MM.1S (cell line): Measurements from ENCODE around the gene ARHGAP44.

ENCODE experiments used
- DNase-seq: peaks from one replicate; pipeline ENCODE4 v3.0.0-alpha.2; 2015
- H2AFZ ChIP-seq: fragments of 300-600 bp; sonication (generic); 2 replicates; pipeline ENCODE4 v1.6.0; 2016; ENCODE audit warnings: antibody characterized with exemption, low read length
- H3F3A ChIP-seq: fragments of 300-600 bp; sonication (generic); 2 replicates; pipeline ENCODE4 v1.6.1; 2016; ENCODE audit warnings: mild to moderate bottlenecking, antibody characterized with exemption, low read length, moderate library complexity, mixed read lengths; ENCODE audit not compliant: insufficient read depth
- H3K27ac ChIP-seq: fragments of 300-600 bp; sonication (generic); 2 replicates; pipeline ENCODE4 v1.5.1; 2016; ENCODE audit warnings: mild to moderate bottlenecking, low read length
- H3K27me3 ChIP-seq: fragments of 300-600 bp; sonication (generic); replicated peaks from 2 replicates; pipeline ENCODE4 v1.6.0; 2016; ENCODE audit warnings: low read length; ENCODE audit not compliant: insufficient read depth
- H3K36me3 ChIP-seq: fragments of 300-600 bp; sonication (generic); replicated peaks from 2 replicates; pipeline ENCODE4 v1.6.1; 2016; ENCODE audit warnings: mild to moderate bottlenecking, low read length, mixed read lengths; ENCODE audit not compliant: insufficient read depth
- H3K4me1 ChIP-seq: fragments of 300-600 bp; sonication (generic); 2 replicates; pipeline ENCODE4 v1.6.1; 2016; ENCODE audit warnings: low read length, mixed read lengths
- H3K4me2 ChIP-seq: fragments of 300-600 bp; sonication (generic); 2 replicates; pipeline ENCODE4 v1.6.0; 2016; ENCODE audit warnings: low read depth, low read length
- H3K4me3 ChIP-seq: fragments of 300-600 bp; sonication (generic); 2 replicates; pipeline ENCODE4 v1.5.1; 2016; ENCODE audit warnings: low read length, mixed read lengths
- H3K79me2 ChIP-seq: fragments of 300-600 bp; sonication (generic); 2 replicates; pipeline ENCODE4 v1.6.1; 2016; ENCODE audit warnings: mixed run types, low read length, mixed read lengths
- H3K9ac ChIP-seq: fragments of 300-600 bp; sonication (generic); 2 replicates; pipeline ENCODE4 v1.6.1; 2016; ENCODE audit warnings: low read length, mixed read lengths
- H3K9me2 ChIP-seq: fragments of 300-600 bp; sonication (generic); replicated peaks from 2 replicates; pipeline ENCODE4 v1.6.1; 2016; ENCODE audit warnings: mild to moderate bottlenecking, low read length, mixed read lengths; ENCODE audit not compliant: insufficient read depth
- H3K9me3 ChIP-seq: fragments of 300-600 bp; sonication (generic); replicated peaks from 2 replicates; pipeline ENCODE4 v1.6.1; 2016; ENCODE audit warnings: mild to moderate bottlenecking, low read length, mixed read lengths; ENCODE audit not compliant: insufficient read depth
- H4K20me1 ChIP-seq: fragments of 300-600 bp; sonication (generic); 2 replicates; pipeline ENCODE4 v1.6.1; 2016; ENCODE audit warnings: mild to moderate bottlenecking, low read length, moderate library complexity, mixed read lengths; ENCODE audit not compliant: insufficient read depth
- EZH2 ChIP-seq: fragments of 300-600 bp; sonication (generic); optimal IDR thresholded peaks from 2 replicates; pipeline ENCODE3; 2017; ENCODE audit warnings: low read depth, mild to moderate bottlenecking, antibody characterized with exemption, low read length, mixed read lengths
- EZH2phosphoT487 ChIP-seq: fragments of 300-600 bp; sonication (generic); IDR thresholded peaks from 2 replicates; pipeline ENCODE4 v1.6.1; 2018; ENCODE audit warnings: antibody characterized with exemption, low read length
- TF ChIP-seq, protein P1 (sequence below): fragments of 300-600 bp; sonication (generic); IDR thresholded peaks from 2 replicates; pipeline ENCODE4 v1.5.1; 2016; ENCODE audit warnings: antibody characterized with exemption, low read length, mixed read lengths

The ARHGAP44 gene

DNA sequence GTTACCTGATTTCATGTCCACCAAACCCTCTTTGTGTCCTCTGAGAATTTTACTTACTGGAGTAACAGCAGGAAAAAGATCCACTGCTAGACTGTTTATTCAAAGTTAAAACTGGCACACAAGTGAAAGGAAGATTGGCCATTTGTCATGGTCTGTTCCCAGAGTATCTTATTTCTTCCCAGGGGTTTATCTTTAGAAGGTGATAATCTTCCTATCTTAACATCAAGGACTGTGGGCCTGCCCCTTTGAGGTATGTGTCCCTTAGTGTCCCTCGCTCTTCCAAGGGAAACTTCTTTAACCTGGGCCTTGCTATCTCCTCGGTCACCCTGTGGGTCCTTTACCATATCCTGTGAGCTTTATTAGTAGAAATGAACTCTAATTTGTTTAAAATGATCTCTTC lies 49.7 kb downstream of the ARHGAP44 start:
- H2AFZ ChIP-seq: no peak overlapping the region
- no peaks in the 10 kb centered on the region for H3K27me3 ChIP-seq
- H3K9me3 ChIP-seq: no peaks in the 10 kb centered on the region
- H3K79me2 ChIP-seq: no peaks in the 10 kb centered on the region
- no peaks in the 10 kb centered on the region for H3K36me3 ChIP-seq
- TF ChIP-seq EZH2phosphoT487 (no peak), EZH2 (no peak)
- TF ChIP-seq, protein P1, sequence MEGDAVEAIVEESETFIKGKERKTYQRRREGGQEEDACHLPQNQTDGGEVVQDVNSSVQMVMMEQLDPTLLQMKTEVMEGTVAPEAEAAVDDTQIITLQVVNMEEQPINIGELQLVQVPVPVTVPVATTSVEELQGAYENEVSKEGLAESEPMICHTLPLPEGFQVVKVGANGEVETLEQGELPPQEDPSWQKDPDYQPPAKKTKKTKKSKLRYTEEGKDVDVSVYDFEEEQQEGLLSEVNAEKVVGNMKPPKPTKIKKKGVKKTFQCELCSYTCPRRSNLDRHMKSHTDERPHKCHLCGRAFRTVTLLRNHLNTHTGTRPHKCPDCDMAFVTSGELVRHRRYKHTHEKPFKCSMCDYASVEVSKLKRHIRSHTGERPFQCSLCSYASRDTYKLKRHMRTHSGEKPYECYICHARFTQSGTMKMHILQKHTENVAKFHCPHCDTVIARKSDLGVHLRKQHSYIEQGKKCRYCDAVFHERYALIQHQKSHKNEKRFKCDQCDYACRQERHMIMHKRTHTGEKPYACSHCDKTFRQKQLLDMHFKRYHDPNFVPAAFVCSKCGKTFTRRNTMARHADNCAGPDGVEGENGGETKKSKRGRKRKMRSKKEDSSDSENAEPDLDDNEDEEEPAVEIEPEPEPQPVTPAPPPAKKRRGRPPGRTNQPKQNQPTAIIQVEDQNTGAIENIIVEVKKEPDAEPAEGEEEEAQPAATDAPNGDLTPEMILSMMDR: no peak
- no peak for DNase-seq
- no peaks in the 10 kb centered on the region for H3F3A ChIP-seq
- H3K27ac ChIP-seq: no peak overlapping the region
- H3K9ac ChIP-seq: no peak overlapping the region
- no peaks in the 10 kb centered on the region for H4K20me1 ChIP-seq
- no peak overlapping the region for H3K4me2 ChIP-seq
- H3K4me3 ChIP-seq: no peak overlapping the region
- no peaks in the 10 kb centered on the region for H3K4me1 ChIP-seq
- H3K9me2 ChIP-seq: no peaks in the 10 kb centered on the region

DNA sequence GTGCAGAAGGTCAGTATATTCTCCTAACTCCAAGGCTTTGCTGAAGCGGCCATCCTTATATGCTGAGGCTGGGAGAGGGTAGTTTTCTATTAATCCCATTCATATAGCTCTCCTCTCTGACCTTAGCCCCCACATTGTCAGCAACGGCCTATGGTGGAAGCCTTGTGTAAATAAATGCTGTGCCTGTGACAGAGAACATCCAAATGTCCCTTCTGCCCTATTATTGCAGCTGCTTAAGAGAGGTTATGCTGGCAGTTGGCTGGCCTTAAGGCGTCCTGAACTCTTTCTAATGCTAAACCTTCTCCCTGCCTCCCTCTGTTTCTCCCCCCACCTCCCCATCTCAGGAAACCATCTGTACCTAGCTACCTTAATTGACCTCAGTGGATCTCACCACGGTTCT lies 53.6 kb downstream of the ARHGAP44 start:
- H3K9me3 ChIP-seq: no peaks in the 10 kb centered on the region
- no peaks in the 10 kb centered on the region for H3F3A ChIP-seq
- no peaks in the 10 kb centered on the region for H3K9me2 ChIP-seq
- H3K27me3 ChIP-seq: no peaks in the 10 kb centered on the region
- no peaks in the 10 kb centered on the region for H3K79me2 ChIP-seq
- H3K9ac ChIP-seq: no peak overlapping the region
- TF ChIP-seq EZH2phosphoT487: no peak
- TF ChIP-seq EZH2: no peak
- TF ChIP-seq, protein P1: no peak
- no peaks in the 10 kb centered on the region for H4K20me1 ChIP-seq
- no peak overlapping the region for H3K27ac ChIP-seq
- H3K4me2 ChIP-seq: no peak overlapping the region
- no peaks in the 10 kb centered on the region for H3K36me3 ChIP-seq
- no peak overlapping the region for H3K4me3 ChIP-seq
- H2AFZ ChIP-seq: no peak overlapping the region
- H3K4me1 ChIP-seq: no peaks in the 10 kb centered on the region
- DNase-seq: no peak

DNA sequence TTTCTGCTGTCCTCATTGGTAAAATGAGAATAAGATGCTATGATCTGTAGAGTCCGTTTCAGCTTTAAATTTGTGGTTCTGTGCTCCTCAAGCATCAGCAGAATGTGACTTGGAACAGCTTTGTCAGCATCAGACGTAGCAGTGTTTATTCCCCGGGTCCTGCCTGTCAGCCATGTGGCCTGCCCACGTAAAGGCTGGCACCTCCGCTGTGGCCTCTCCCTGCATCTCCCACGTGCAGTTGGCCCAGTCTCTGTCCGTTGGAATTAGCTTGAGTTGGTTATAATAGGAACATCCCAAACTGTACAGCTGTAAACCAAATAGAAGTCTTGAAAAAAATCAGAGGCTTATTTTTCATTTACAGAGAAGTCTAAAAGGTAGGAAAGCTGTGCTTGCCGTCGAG lies 61.7 kb downstream of the ARHGAP44 start:
- Histone ChIP-seq H3K79me2 (no peaks in the 10 kb centered on the region), H3K4me3 (no peak overlapping the region), H3K9ac (no peak overlapping the region), H3K9me2 (no peaks in the 10 kb centered on the region), H3K27ac (no peak overlapping the region), H3K36me3 (no peaks in the 10 kb centered on the region), H4K20me1 (no peaks in the 10 kb centered on the region), H3K9me3 (no peaks in the 10 kb centered on the region; the same call in 1 of the 2 replicates), H3K4me2 (no peak overlapping the region), H3K27me3 (no peaks in the 10 kb centered on the region), H3K4me1 (no peaks in the 10 kb centered on the region), H3F3A (no peaks in the 10 kb centered on the region), H2AFZ (no peak overlapping the region)
- TF ChIP-seq EZH2 (no peak), EZH2phosphoT487 (no peak)
- TF ChIP-seq, protein P1: no peak
- DNase-seq: no peak
